Hematopoietic multipotent progenitor cell treated with erythropoietin and hydrocortisone succinate and interleukin-3 and kit ligand, for 15 days (in vitro differentiated cells): ENCODE data around the gene ROBO2.
"Not testable (repeated sequence)": the region's sequence is repeated elsewhere in the genome, so short reads cannot be mapped to it uniquely, and the experiment has no call there.

Experiments
- DNase-seq: peaks from one replicate; pipeline ENCODE4 v3.0.0-alpha.2; 2015; ENCODE audit warnings: low spot score

ROBO2 gene

DNA sequence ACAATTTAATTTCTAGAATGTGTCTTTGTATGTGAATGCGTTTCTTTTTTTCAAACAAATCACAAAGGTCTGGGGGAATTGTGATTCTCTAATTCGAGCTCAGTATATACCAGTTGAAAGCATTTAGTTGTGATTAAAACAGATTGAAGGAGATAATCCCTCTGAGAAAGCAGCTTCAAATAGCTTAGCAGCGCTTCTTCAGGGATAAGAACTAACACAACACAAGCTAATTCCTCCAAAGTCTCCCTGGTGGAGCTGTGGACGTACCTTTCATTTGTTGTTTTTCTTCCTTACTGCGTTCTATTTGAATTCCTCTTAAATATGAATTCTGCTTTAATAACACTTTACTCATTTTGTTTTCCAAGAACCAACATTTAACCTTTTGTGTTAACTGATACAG, 286.7 kb downstream of the ROBO2 start:
- DNase-seq = no peak

DNA sequence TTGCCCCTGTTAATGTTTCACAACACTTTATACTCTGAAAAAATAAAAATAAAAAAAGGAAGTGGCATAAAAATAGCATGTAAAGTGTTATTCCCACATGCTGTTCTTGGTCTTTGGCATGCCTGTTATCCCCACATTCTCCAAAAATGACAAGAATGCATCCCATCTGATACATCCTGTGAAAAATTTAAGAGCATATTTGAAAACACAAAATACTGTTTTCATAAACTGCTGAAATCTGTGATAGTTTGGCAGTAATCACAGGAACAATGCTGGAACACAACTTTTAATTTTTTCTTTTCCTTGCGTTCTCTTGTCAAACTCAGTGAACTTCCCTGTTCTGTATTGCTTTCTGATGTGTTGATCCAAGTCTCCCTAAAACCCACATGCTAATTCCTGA, 288.8 kb downstream of the ROBO2 start:
- no peak for DNase-seq

DNA sequence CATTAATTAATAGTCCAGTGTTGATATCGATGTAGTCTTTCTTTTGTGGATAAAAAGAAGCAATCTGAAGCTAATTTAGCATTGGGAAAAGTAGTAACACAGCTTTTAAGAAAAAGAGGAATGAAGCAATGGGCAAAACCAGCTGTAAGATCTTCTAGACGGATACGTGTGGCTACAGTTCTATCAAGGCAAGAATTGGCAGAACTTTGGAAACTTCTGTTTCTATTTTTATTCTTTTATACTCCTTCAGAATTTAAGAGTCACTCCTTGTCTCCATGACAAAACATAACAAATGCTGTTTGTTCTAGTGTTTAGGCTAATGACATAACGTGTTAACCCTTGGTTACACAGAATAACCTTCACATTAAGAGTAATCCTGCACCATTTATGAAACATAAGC, 289.2 kb downstream of the ROBO2 start:
- DNase-seq = no peak

DNA sequence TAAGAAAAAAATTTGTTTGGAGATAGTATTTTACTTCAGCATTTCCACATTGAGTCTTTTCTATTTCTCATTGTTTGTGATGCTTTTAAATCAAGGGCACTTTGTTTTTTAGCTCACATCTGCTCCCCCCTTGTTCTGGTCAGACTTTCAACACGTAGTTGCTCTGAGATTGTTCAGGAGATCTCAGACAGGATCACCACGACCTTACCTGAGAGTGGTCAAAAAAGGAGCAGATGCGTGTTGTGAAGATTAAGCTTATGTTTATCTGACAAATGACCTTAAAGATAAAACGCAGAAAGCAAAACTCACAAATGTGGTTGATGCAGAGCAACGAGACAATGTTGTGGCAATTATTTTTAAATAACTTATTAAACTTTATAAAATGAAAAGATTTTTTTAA, 298.3 kb downstream of the ROBO2 start:
- DNase-seq = no peak

DNA sequence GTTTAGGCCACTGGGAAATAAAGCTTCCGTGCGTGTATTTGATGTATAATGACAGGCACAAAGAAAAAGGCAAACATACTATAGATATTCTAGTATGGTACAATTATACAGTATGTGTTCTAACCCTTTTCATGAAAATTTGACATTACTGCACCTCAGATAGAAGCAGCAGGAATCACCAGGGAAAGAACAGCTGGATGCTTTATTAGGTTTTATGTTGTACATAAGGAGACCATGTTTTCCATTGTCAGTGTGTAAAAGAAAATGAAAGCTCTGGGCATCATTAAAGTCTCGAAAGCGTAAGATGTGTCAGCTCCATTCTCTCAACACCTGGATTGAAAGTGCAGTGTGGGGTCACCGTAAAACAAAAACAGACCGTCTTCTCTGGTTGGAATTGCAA, 302.1 kb downstream of the ROBO2 start:
- no peak for DNase-seq

DNA sequence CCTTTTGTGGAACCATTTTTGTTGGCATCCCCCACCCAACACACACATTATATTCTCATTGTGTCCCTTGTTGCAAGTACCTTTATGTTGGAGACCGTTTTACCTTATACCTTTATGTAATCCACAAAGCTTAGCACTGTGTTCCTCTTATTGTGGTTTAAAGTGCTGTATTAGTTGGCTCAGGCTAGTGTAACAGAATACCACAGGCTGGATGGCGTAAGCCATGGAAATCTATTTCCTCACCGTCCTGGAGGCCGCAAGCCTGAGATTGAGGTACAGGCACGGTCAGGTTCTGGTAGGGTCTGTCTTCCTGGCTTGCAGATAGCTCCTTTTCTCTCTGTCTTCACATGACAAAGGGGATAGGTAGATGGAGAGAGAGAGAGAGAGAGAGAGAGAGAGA, 302.8 kb downstream of the ROBO2 start:
- no peak for DNase-seq

DNA sequence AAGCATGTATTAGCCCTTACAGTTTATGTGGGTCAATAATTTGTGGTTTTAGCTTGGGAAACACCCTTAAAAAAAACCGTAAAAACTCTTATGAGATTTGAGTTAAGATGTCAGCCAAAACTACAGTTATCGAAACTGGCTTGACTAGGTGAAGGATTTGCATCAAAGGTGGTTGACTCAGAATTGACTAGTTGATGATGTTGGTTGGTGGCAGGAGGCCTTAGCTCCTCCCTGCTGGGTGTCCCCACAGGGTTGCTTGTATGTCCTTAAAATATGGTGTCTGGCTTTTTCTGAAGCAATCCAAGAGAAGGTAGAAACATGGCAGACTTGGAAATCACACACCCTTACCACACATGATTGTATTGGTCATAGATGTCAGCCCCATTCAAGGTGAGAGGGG, 305.1 kb downstream of the ROBO2 start:
- DNase-seq = no peak

DNA sequence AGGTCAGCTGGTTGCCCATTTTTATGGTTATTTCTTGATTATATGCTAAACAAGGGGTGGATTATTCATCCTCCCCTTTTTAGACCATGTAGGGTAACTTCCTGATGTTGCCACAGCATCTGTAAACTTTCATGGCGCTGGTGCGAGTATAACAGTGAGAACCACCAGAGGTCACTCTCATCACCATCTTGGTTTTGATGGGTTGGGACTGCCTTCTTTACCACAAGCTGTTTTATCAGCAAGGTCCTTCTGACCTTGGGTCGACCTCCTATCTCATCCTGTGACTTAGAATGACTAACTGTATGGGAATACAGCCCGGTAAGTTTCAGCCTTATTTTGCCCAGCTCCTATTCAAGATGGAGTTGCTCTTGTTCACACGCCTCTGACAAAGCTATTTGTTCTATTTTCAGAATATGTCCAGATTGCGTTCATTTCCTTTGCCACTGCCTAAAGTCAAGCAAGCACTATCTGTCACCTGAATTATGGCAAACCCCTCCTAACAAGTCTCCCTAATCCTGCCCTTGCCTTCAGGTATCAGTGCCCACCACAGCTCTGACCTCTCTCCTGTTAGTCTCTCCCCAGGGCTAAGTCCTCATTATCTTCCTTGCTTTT, 308.5 kb downstream of the ROBO2 start:
- no peak for DNase-seq

DNA sequence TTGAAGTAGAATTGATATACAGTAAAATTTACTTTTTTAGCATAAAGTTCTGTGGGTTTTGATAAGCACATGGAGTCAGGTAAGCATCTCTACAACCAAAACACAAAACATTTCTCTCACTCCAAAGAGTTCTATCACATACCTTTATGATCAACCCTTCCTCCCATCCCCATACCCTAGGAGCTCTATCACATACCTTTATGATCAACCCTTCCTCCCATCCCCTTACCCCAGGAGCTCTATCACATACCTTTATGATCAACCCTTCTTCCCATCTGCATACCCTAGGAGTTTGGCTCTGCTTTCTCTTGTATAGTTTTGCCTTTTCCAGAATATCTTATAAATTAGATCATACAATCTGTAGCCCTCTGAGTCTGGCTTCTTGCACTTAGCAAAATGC, 315.1 kb downstream of the ROBO2 start:
- no peak for DNase-seq

DNA sequence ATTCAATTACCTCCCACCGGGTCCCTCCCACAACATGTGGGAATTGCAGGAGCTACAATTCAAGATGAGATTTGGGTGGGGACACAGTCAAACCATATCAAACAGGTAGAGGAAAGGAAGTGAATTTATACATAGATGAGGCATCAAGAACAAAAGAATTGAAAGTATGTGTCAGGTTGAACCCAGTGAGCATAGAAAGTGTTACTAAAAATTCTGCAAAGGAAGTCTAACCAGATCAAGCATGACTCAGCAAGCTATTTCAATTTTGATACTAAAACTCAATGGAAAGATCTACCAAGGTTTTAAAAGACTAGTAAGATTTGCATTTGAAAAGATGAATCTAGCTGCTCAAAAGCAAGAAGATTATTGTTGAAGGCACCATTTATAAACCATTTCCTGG, 323.0 kb downstream of the ROBO2 start:
- DNase-seq = no peak

DNA sequence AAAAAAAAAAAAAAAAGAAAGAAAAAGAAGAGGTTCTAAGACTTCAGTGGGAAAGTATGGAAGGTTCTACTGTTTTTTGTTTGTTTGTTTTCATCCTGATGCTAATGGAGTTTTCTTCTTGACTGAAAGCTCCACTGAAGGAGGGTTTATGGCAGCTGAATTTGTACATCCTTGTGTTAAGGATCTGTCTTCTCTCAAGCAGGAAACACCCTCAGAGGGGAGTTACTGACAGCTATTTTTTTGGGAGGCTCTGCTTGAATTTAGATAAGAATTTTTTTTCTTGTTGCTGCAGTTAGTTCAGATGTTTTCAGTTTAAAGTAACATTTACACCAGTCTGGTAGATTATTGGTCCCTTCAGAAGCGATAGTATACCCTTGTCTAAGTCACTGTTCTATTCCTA, 325.3 kb downstream of the ROBO2 start:
- no peak for DNase-seq

DNA sequence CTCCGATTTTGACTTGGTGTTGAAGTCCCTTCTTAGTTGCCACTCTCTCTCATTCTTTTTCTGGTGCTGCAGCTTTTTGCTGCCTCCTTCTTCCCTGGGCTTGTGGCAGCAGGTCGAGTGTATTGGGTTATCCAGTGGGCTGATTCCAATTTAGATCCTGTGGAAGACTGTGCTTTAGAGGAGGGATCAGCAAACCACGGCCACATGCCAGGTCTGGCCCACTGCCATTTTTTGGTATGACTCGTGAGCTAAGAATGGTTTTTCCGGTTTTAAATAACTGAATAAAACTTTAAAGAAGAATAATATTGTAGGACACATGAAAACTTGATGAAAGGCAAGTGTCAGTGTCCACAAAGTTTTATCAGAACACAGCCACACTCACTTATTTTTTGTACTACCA, 330.5 kb downstream of the ROBO2 start:
- DNase-seq = no peak

DNA sequence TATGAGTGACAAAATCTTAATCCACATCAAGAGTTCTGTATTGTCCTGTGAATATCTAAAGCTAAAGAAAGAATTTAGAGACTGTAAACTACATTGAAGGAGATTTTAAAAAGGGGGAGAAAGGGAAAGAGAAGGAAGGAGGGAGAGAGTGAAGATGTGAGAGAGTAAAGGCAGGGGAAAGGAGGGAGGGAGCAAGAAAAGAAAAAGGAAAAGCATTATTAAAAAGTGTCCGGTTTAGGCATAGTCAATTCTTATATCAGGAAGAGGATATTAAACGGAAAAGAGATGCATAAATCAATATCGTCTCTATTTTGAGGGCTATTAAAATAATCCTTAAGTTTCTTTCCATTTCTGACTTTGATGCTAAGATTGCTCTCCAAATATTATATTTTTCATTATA, 332.1 kb downstream of the ROBO2 start:
- DNase-seq = no peak

DNA sequence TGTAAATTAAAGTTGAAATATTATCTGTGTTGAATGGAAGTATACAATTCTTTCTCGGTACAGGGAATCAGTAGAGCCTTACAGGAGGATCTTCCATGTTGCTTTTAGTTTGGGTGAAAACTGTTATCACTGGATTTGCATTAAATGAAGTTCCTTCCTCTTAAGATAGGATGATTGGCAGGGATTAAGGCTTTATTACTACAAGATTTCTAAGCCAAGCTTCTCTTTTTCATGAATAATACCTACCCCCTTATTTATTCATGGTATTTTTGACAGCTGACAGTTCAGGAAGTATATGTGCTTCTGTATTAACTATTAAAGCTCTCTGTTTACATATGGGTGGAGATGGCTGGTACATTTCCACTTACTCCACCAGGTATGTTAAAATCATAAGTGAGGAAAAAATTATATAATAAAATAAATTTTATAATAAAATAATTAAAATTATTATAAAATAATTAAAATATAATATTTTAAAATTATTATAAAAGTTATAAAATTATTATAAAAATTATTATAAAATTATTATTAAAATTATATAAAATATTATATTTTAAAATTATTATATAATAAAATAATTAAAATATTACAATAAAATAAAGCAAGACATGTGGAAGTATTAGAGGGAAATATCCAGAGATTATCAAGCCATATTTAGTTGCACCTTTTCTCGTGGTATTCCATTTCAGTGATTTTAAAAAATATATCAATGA, 332.9 kb downstream of the ROBO2 start:
- no peak for DNase-seq

DNA sequence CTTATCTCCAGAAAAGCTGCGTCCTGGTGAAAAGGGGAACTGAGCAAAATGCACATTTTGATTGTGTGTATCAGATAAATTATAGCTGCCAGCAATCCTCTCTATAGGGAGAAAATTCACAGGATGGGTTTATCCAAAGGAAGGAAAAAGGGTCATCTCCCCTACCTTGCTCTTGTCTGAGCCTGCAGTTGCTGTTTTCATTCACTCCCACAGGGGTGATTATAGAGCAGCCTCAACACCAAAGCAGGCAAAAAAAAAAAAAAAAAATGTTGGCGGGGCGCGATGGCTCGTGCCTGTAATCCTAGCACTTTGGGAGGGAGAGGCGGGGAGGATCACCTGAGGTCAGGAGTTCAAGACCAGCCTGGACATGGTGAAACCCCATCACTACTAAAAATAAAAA, 333.7 kb downstream of the ROBO2 start:
- no peak for DNase-seq

DNA sequence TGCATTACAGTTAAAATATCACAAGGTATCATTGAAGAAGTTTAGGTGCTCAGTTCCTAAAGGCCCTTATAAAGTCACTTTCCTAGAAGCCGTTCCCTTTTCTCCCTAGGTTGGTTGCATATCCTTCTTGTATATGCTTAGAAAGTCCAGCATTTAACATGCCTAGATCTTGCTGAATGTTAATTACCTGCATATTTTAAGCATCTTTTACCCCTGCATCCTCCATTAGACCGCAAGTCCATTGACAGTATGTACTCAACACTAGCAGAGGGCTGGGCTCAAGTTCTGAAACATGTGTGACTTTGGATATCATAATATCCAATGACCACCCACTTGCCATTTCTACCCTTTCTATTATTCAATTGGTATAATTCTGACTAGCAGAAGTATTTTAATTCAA, 336.6 kb downstream of the ROBO2 start:
- no peak for DNase-seq

DNA sequence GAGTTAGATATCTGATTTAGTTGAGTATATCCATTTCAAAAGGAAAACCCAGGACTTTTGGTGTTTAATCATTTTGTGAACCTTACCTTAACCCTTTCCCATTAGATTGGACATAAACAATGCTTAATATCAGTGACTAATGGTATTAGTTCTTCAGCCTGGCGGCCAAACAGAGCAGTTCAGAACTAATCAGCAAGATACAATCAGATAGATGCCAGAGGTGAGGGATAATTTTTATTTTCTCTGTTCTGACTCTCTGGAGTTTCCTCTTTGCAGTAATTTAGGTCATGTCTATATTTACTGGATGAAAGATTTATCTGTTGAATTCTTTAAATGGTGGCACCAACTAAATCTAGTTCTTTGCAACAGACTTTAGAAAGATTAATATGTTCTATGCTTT, 337.8 kb downstream of the ROBO2 start:
- DNase-seq = no peak

DNA sequence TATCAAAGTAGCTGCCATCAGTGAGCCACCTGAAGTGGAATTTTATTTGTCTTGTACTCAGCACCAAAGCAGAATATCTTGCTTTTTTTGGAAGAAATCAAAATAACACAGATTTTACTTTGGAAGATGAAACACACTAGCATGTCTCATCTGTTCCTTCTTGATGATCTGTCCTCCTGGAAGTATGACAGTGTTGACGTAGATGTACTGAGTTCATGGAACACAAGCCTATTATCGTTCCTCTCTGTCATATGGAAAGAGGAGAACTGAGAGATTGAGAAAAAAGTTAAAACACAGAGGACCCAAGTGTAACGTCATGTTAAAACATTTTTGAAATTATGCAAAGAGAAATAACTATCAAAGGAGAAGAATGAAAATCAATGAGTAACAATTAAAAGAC, 340.2 kb downstream of the ROBO2 start:
- DNase-seq = no peak

DNA sequence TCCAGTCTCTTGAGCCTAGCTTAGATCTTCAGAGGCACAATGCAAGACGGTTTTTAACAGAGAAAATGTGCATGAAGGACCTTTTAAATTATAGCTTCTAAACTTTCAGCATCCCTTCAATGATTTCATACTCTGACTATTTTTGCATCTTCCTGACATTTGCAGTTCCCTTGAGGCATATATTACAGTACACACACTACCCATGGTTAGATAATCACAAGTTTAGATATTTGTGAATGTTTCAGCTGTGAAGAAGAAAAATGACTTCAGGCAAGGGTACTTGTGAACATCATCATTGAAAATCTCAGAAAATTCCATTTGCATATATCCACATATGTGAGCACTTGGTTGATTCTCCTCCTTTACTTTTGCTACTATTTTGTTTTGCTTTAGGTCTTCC, 341.5 kb downstream of the ROBO2 start:
- DNase-seq = no peak

DNA sequence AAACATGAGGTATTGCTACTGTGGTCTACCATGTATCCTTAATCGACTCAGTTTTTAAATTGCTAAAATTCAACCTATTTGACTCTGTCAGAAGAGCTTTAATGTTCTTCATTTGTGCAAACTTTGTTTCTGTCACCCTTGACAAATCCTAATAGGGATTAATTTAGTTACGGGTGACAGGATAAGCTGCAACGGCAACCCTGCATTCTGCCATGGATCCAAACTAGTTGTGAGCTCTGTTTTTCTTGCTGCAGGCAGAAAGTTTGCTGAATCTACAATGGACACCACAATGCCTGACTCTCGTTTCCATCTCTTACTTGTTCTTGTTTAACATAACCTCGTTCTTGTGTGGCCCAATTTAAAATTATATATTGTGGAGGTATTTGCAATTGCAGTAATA, 352.3 kb downstream of the ROBO2 start:
- DNase-seq = no peak

DNA sequence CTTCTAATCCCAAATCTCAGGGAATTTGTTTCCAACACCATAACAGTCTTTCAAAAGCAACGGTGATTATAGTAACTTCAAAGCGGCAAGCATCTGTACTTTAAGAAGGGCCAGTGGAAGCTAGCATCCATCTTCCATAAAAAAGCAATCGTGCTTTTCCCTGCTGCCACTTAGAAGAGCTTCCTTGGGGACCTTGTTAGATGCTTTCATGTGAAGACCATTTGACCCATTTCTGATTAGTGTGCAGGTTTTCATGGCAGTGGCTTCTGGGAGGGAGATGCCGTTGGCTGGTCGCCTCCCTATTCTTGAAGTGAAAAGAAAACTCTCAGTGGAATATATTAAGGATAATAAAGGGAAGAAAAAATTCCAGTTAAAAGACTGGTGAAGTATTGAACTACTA, 354.1 kb downstream of the ROBO2 start:
- no peak for DNase-seq

DNA sequence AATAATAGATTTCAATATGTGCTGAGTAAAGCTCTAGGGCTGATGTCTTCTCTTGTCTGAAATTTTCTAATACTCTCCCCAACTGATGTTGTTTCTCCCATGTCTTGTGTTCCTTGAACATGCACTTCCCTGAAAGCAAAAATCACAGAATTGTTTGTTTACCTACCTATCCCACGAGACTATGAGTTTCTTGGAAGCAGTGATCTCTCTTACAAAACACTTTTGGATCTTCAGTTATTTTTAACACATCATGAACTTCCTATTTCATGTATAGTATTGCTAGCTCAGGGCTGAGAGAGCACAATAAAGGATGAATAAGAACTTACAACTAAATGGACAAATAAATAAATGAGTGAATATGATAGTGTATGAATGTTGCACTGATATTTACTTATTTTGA, 365.0 kb downstream of the ROBO2 start:
- no peak for DNase-seq

DNA sequence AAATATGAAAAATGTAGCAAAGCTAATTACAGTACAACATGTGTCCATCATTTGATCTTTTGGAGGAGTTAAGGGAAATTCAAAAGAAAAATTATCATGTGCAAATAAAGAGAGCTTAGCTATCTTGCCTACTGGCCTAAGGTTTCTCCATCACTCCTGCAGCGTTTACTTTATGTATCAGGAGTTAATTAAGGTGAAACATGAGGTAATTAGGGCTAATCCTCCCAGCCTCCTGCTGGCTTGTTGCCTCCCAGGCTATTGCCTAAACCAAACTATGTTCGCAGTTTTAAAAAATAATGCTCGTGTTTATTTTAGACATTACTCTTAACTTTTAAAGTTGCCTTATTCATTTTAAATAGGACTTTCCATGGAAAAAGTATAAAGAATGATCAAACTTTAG, 367.5 kb downstream of the ROBO2 start:
- no peak for DNase-seq

DNA sequence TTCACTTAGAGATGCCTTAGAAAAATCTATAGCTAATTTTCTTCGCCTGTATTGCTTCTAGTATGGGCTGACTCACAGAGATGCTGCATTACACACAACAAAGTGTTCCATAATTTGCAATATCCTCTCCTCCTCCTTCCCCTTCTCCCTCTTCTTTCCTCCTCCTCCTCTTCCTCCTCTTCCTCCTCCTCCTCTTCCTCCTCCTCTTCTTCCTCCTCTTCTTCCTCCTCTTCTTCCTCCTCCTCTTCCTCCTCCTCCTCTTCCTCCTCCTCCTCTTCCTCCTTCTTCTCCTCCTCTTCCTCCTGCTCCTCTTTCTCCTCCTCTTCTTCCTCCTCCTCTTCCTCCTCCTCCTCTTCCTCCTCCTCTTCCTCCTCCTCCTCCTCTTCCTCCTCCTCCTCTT, 370.4 kb downstream of the ROBO2 start:
- not testable (repeated sequence) for DNase-seq
